ENCODE data around the gene FAM98B.

The FAM98B gene

GRCh38 chr15:38504680-38505467, 50.9 kb downstream of the FAM98B start:
- no peak for DNase-seq (ENCODE audit: low spot score in 2 of 2)
- no peaks in the 10 kb centered on the region for H3K9me3 Mint-ChIP-seq
- no peaks in the 10 kb centered on the region for H3K4me1 Mint-ChIP-seq
- H3K27ac Mint-ChIP-seq: no peak overlapping the region
- no peak for ATAC-seq (ENCODE audit: low read depth)
- H3K27me3 Mint-ChIP-seq: no peaks in the 10 kb centered on the region
- H3K4me3 Mint-ChIP-seq: no peak overlapping the region
- peaks cover 33% of the 10 kb centered on the region for H3K36me3 Mint-ChIP-seq

DNA sequence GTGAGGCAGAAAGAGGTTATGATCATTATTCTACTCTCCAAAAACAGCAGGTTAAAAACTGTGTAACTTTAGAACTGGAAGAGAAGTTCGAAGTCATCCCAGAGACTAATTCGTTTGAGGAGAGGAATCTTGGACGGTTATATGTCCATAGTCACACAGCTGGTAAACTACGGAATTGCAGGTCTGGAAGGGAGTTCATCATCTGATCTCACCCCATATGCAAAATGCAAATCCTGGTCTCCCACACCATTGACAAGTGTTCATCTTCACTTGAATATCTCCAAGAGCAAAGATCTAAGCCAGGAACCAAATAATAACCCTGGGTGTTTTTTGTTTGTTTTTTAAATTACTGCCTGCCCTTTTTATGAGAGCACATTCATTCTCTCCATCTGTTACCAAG, 53.1 kb downstream of the FAM98B start:
- H3K9me3 Mint-ChIP-seq: no peaks in the 10 kb centered on the region
- H3K4me1 Mint-ChIP-seq: no peaks in the 10 kb centered on the region
- ATAC-seq (ENCODE audit: low read depth): no peak
- H3K4me3 Mint-ChIP-seq: no peak overlapping the region
- no peak for DNase-seq (ENCODE audit: low spot score in 2 of 2)
- H3K27ac Mint-ChIP-seq: no peak overlapping the region
- H3K27me3 Mint-ChIP-seq: no peaks in the 10 kb centered on the region
- peaks cover 27% of the 10 kb centered on the region for H3K36me3 Mint-ChIP-seq

- Mint-ChIP-seq H3K27me3 (no peaks in the 10 kb centered on the region), H3K4me1 (no peaks in the 10 kb centered on the region), H3K36me3 (peaks cover 25% of the 10 kb centered on the region), H3K27ac (no peak overlapping the region), H3K4me3 (no peak overlapping the region), H3K9me3 (no peaks in the 10 kb centered on the region)
- no peak for DNase-seq (ENCODE audit: low spot score in 2 of 2)
- no peak for ATAC-seq (ENCODE audit: low read depth)
Measured at GRCh38 chr15:38507570-38507969, 53.6 kb downstream of the FAM98B start.

GRCh38 chr15:38508647-38509046, 54.7 kb downstream of the FAM98B start:
- Mint-ChIP-seq H3K9me3 (no peaks in the 10 kb centered on the region), H3K4me1 (no peaks in the 10 kb centered on the region), H3K4me3 (no peak overlapping the region), H3K36me3 (peaks cover 19% of the 10 kb centered on the region), H3K27ac (peak overlapping the region; percentile 55), H3K27me3 (no peaks in the 10 kb centered on the region)
- ATAC-seq (ENCODE audit: low read depth) (no peak), DNase-seq (ENCODE audit: low spot score in 2 of 2) (no peak)

DNA sequence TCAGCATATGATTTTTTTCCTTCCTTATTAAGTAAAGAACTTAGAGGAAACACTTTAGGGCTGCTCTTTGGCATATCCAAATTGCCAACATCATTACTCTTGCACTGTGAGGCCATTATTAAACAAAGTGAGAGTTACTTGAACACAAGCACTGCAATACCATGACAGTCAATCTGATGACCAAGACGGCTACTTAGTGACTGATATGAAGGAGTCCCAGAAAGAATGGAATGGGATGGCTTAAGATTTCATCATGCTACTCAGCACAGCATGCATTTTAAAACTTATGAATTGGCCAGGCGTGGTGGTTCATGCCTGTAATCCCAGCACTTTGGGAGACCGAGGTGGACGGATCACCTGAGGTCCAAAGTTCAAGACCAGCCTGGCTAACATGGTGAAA, 55.2 kb downstream of the FAM98B start:
- DNase-seq (ENCODE audit: low spot score in 2 of 2) (no peak), ATAC-seq (ENCODE audit: low read depth) (no peak)
- Mint-ChIP-seq H3K4me3 (no peak overlapping the region), H3K4me1 (no peaks in the 10 kb centered on the region), H3K36me3 (peaks cover 19% of the 10 kb centered on the region), H3K27me3 (no peaks in the 10 kb centered on the region), H3K27ac (peak overlapping the region; percentile 55), H3K9me3 (no peaks in the 10 kb centered on the region)

DNA sequence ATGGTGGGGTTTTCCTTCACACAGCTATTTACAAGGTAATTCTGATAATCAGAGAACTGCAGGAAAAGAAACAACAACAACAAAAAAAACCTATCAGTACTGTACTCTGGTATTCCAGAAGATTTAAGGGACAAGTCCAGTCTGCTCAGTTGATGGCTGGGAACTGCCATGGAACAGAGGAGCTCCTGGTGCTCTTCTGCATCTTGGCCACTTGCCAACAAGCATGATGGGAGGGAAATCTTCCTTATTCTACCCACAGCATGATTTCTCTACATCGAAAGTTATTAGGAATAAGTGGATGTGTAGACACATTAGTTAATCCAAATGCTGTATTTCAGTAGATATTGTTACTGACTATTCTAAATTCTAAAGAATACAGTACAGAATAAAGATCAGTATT, 59.0 kb downstream of the FAM98B start:
- Mint-ChIP-seq H3K9me3 (no peaks in the 10 kb centered on the region), H3K27ac (no peak overlapping the region), H3K27me3 (no peaks in the 10 kb centered on the region), H3K4me1 (peaks cover 5% of the 10 kb centered on the region), H3K4me3 (no peak overlapping the region), H3K36me3 (peaks cover 19% of the 10 kb centered on the region)
- no peak for DNase-seq (ENCODE audit: low spot score in 2 of 2)
- ATAC-seq (ENCODE audit: low read depth): no peak

DNA sequence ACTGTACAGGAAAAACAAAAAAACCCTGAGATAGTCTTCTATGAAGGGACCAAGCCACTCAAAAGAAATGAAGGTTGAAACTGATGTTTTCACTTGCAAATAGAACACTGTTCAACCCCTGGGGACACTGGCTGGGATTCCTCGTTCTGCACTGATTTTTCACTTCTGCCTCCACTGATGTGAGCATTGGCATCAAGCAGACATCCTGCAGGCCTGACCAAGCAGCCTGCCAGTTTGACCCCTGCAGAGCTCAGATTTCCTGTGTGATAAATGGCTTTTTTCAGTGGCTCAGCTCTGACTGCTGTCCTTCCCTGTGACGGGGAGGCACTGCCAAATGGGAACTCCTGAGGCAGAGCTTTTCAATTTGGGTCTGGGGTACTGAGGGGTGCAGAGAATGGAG, 60.7 kb downstream of the FAM98B start:
- H3K4me3 Mint-ChIP-seq: no peak overlapping the region

GRCh38 chr15:38516626-38517025, 62.7 kb downstream of the FAM98B start:
- peaks cover 15% of the 10 kb centered on the region for H3K36me3 Mint-ChIP-seq
- no peak overlapping the region for H3K4me3 Mint-ChIP-seq
- ATAC-seq (ENCODE audit: low read depth): no peak
- no peak for DNase-seq (ENCODE audit: low spot score in 2 of 2)
- H3K9me3 Mint-ChIP-seq: no peaks in the 10 kb centered on the region
- H3K4me1 Mint-ChIP-seq: peaks cover 5% of the 10 kb centered on the region
- peak overlapping the region; percentile 24 for H3K27ac Mint-ChIP-seq
- H3K27me3 Mint-ChIP-seq: no peaks in the 10 kb centered on the region

More for the DNA sequence above, 60.7 kb downstream of the FAM98B start:
- peaks cover 5% of the 10 kb centered on the region for H3K4me1 Mint-ChIP-seq
- ATAC-seq (ENCODE audit: low read depth): peak; percentile 29
- no peak overlapping the region for H3K27ac Mint-ChIP-seq
- no peaks in the 10 kb centered on the region for H3K27me3 Mint-ChIP-seq
- no peaks in the 10 kb centered on the region for H3K9me3 Mint-ChIP-seq
- peaks cover 17% of the 10 kb centered on the region for H3K36me3 Mint-ChIP-seq
- no peak for DNase-seq (ENCODE audit: low spot score in 2 of 2)

DNA sequence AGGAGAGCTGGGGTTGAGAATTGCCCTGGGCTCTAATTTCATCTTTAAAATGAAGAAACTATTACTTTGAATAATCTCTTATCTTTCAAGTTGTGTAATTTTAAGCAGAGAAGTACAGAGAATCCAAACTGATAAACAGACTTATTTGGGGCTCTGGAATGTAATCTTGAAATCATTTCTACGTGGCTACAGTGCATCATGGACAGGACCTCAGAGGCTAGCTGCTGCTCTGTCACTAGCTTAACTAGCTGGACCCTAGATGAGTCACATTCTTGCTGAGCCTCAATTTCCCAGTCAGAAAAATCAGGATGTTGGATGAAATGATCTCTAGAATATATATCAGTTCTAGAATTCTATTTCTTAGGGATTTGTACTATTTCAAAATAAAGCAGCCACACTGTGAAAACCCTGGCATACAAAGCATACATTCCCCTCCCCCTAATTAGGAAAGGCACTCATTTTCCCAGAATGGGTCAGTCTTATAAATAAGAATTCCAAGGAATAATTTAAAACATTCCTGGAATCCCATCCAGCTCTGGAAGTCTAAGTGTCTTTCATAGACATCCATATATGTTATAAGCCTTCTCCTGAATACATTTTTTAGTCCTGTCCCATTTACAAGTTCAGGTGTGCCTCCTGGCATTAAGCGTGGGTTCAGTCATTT, 63.5 kb downstream of the FAM98B start:
- ATAC-seq (ENCODE audit: low read depth) (no peak), DNase-seq (ENCODE audit: low spot score in 2 of 2) (no peak)
- Mint-ChIP-seq H3K4me1 (peaks cover 5% of the 10 kb centered on the region), H3K9me3 (no peaks in the 10 kb centered on the region), H3K27me3 (no peaks in the 10 kb centered on the region), H3K4me3 (no peak overlapping the region), H3K36me3 (peaks cover 12% of the 10 kb centered on the region), H3K27ac (no peak overlapping the region)

DNA sequence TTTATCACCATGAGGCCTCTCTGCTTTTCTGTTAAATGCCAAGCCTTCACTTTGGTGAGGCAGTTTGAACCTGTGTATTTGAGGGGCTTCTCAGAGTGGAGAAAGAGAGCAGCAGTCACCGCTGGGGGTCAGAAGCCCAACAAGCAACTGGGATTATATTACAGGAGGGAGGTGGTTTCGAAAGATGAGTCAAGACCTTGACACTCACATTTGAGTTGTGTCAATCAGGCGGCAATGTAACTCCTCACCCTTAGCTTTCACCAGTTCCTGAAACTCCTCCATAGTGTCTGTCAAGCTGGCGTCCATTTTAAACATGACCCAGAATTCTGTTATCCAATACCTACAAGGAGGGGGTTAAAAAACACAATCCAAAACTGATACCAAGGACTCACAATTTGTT, 64.2 kb downstream of the FAM98B start:
- peaks cover 5% of the 10 kb centered on the region for H3K4me1 Mint-ChIP-seq
- no peak for DNase-seq (ENCODE audit: low spot score in 2 of 2)
- no peaks in the 10 kb centered on the region for H3K9me3 Mint-ChIP-seq
- H3K36me3 Mint-ChIP-seq: peaks cover 14% of the 10 kb centered on the region
- no peak overlapping the region for H3K4me3 Mint-ChIP-seq
- H3K27ac Mint-ChIP-seq: no peak overlapping the region
- H3K27me3 Mint-ChIP-seq: no peaks in the 10 kb centered on the region
- ATAC-seq (ENCODE audit: low read depth): no peak

- Mint-ChIP-seq H3K9me3 (no peaks in the 10 kb centered on the region), H3K27me3 (no peaks in the 10 kb centered on the region), H3K4me1 (peaks cover 1% of the 10 kb centered on the region), H3K27ac (no peak overlapping the region), H3K4me3 (no peak overlapping the region), H3K36me3 (peaks cover 20% of the 10 kb centered on the region)
- DNase-seq (ENCODE audit: low spot score in 2 of 2) (no peak), ATAC-seq (ENCODE audit: low read depth) (no peak)
Measured at GRCh38 chr15:38520035-38520434, 66.1 kb downstream of the FAM98B start.

DNA sequence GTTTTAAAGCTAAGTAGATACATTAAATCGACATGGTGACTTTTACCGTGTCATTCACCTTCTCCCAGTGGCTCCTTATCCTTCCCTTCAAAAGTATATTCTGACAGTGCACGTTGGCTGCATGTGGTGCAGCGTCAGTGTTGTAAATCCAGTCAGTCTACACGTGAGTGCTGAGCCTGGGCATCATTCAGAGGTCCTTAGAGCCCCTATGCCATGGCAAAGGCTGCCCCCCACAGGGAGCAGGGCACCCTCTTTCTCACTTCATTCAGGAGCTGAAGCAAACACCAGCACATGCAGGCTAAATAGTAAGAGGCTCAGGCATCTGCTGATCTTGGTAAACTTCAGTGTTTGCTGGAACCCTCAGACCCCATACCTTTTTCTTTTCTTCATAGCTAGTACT, 67.4 kb downstream of the FAM98B start:
- Mint-ChIP-seq H3K27ac (no peak overlapping the region), H3K9me3 (no peaks in the 10 kb centered on the region), H3K27me3 (no peaks in the 10 kb centered on the region), H3K4me1 (no peaks in the 10 kb centered on the region), H3K4me3 (no peak overlapping the region), H3K36me3 (peaks cover 18% of the 10 kb centered on the region)
- ATAC-seq (ENCODE audit: low read depth) (no peak), DNase-seq (ENCODE audit: low spot score in 2 of 2) (no peak)

GRCh38 chr15:38522922-38523321, 69.0 kb downstream of the FAM98B start:
- H3K27me3 Mint-ChIP-seq: no peaks in the 10 kb centered on the region
- H3K4me3 Mint-ChIP-seq: no peak overlapping the region
- ATAC-seq (ENCODE audit: low read depth): no peak
- peaks cover 13% of the 10 kb centered on the region for H3K36me3 Mint-ChIP-seq
- H3K4me1 Mint-ChIP-seq: no peaks in the 10 kb centered on the region
- H3K9me3 Mint-ChIP-seq: no peaks in the 10 kb centered on the region
- no peak overlapping the region for H3K27ac Mint-ChIP-seq
- no peak for DNase-seq (ENCODE audit: low spot score in 2 of 2)

DNA sequence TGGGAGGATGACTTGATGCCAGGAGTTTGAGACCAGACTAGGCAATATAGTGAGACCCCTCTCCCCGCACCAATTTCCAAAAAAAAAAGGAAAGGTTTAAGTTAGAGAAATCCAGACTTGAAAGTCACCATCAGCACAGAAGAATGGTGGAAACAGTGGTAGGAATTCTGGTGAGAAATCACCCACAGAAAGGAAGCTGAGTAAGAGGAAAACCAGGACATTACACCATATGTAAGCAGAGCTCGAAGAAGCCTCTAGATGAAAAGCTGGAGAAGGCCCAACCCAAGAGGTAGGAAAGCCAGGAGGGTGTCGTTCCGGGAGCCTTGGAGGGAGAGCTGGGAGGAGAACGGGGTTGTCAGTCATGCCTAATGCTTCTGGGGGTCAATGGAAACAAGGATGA, 70.2 kb downstream of the FAM98B start:
- Mint-ChIP-seq H3K27ac (no peak overlapping the region), H3K4me1 (peaks cover 5% of the 10 kb centered on the region), H3K9me3 (no peaks in the 10 kb centered on the region), H3K36me3 (peaks cover 18% of the 10 kb centered on the region), H3K4me3 (no peak overlapping the region), H3K27me3 (no peaks in the 10 kb centered on the region)
- DNase-seq (ENCODE audit: low spot score in 2 of 2): no peak
- ATAC-seq (ENCODE audit: low read depth): no peak

GRCh38 chr15:38525489-38525888, 71.6 kb downstream of the FAM98B start:
- H3K4me1 Mint-ChIP-seq: peaks cover 6% of the 10 kb centered on the region
- no peaks in the 10 kb centered on the region for H3K9me3 Mint-ChIP-seq
- no peak overlapping the region for H3K4me3 Mint-ChIP-seq
- DNase-seq (ENCODE audit: low spot score in 2 of 2): no peak
- ATAC-seq (ENCODE audit: low read depth): no peak
- H3K27ac Mint-ChIP-seq: no peak overlapping the region
- peaks cover 21% of the 10 kb centered on the region for H3K36me3 Mint-ChIP-seq
- H3K27me3 Mint-ChIP-seq: no peaks in the 10 kb centered on the region
